A549 treated with GW870086 at 1 μM for 4 hours (cell line): ENCODE data around the gene OTOP3. TPM values are rescaled to one million over a fixed set of nuclear protein-coding genes. Genes with fewer than 3 reads are reported as not detected.

Experiments used
- total RNA-seq: library from RNA; stranded (reverse); fragments of 200-300 nt; extraction: Qiagen RNA extraction; gene quantifications from 5 replicates; pipeline ENCODE4 v1.2.3, GENCODE V29; 2022; ENCODE audit warnings: low read depth

The OTOP3 gene
- not detected in 5 replicates for total RNA-seq

GRCh38 chr17:74935585-74936469 lies at the start of gene OTOP3:
Gene OTOP3 (plus strand): TSS chr17:74935898. CDS start chr17:74935922, 24 bp downstream.

GRCh38 chr17:74892974-74893911 lies 42.5 kb upstream of the OTOP3 start, which contains the start of gene FADS6:
Gene FADS6 (minus strand): TSS chr17:74893633. CDS start chr17:74893595, 38 bp downstream.

GRCh38 chr17:74922694-74923537 lies 12.8 kb upstream of the OTOP3 start, which contains the start of gene USH1G:
Gene USH1G (minus strand): TSS chr17:74923255. CDS start chr17:74923073, 182 bp downstream.

GRCh38 chr17:74924250-74924948 lies 11.3 kb upstream of the OTOP3 start, which contains the start of gene OTOP2:
Gene OTOP2 (plus strand): TSS chr17:74924273. CDS start chr17:74924633, 360 bp downstream.

GRCh38 chr17:74972107-74972972 lies 36.6 kb downstream of the OTOP3 start, which contains the start of gene HID1:
Gene HID1 (minus strand): TSS chr17:74972759. CDS start chr17:74972656, 103 bp downstream.

GRCh38 chr17:74987418-74987908 lies 51.8 kb downstream of the OTOP3 start, which contains the start of gene CDR2L:
Gene CDR2L (plus strand): TSS chr17:74987632. CDS start chr17:74988044, 412 bp downstream.

Other genes starting within 250 kb of the OTOP3 start
- not detected in 5 replicates for gene CD300LF, start 223.0 kb upstream of the OTOP3 start, total RNA-seq
- 1.1 to 1.4 TPM (median 1.3 TPM) in 5 replicates for gene RAB37, start 198.6 kb upstream of the OTOP3 start, total RNA-seq
- 34.8 to 45.4 TPM (median 44.6 TPM) in 5 replicates for gene NHERF1, start 187.3 kb upstream of the OTOP3 start, total RNA-seq
- gene NAT9, start 159.6 kb upstream of the OTOP3 start, total RNA-seq: 46.7 to 62.2 TPM (median 56.4 TPM) in 5 replicates
- gene GRIN2C, start 76.0 kb upstream of the OTOP3 start, total RNA-seq: 0.14 to 0.37 TPM (median 0.22 TPM) in 5 replicates
- 48.1 to 67.0 TPM (median 61.8 TPM) in 5 replicates for gene FDXR, start 62.9 kb upstream of the OTOP3 start, total RNA-seq
- gene FADS6, start 42.3 kb upstream of the OTOP3 start, total RNA-seq: 0.09 TPM in 1 of 5 replicates, not detected in the others
- gene USH1G, start 12.6 kb upstream of the OTOP3 start, total RNA-seq: 0.07 to 0.12 TPM (median 0.11 TPM) in 5 replicates
- 0.13 TPM in 1 of 5 replicates, not detected in the others for gene OTOP2, start 11.6 kb upstream of the OTOP3 start, total RNA-seq
- 13.8 to 19.2 TPM (median 17.5 TPM) in 5 replicates for gene HID1, start 36.9 kb downstream of the OTOP3 start, total RNA-seq
- gene CDR2L, start 51.7 kb downstream of the OTOP3 start, total RNA-seq: 56.3 to 70.7 TPM (median 68.6 TPM) in 5 replicates
- 72.9 to 81.4 TPM (median 79.5 TPM) in 5 replicates for gene MRPL58, start 76.8 kb downstream of the OTOP3 start, total RNA-seq
- 492 to 570 TPM (median 501 TPM) in 5 replicates for gene ATP5PD, start 111.1 kb downstream of the OTOP3 start, total RNA-seq
- gene KCTD2, start 111.3 kb downstream of the OTOP3 start, total RNA-seq: 27.5 to 32.0 TPM (median 31.1 TPM) in 5 replicates
- 26.1 to 36.0 TPM (median 31.7 TPM) in 5 replicates for gene SLC16A5, start 152.1 kb downstream of the OTOP3 start, total RNA-seq
- gene ARMC7, start 174.1 kb downstream of the OTOP3 start, total RNA-seq: 17.1 to 20.9 TPM (median 18.8 TPM) in 5 replicates
- gene NT5C, start 195.8 kb downstream of the OTOP3 start, total RNA-seq: 89.6 to 134 TPM (median 128 TPM) in 5 replicates
- 739 to 848 TPM (median 789 TPM) in 5 replicates for gene JPT1, start 218.6 kb downstream of the OTOP3 start, total RNA-seq
- gene SUMO2, start 247.1 kb downstream of the OTOP3 start, total RNA-seq: 289 to 400 TPM (median 383 TPM) in 5 replicates